DND-41 (cell line): ENCODE data around the gene CELF5.

Experiments
- EZH2 ChIP-seq: IDR thresholded peaks from 3 replicates; pipeline ENCODE4 v1.6.1; 2012; ENCODE audit warnings: borderline replicate concordance, low read depth, mild to moderate bottlenecking, moderate library complexity, low read length, inconsistent platforms; ENCODE audit not compliant: severe bottlenecking
- TF ChIP-seq, protein P1 (sequence below): IDR thresholded peaks from 2 replicates; pipeline ENCODE4 v1.5.1; 2012; ENCODE audit warnings: borderline replicate concordance, low read length, moderate library complexity, mild to moderate bottlenecking; ENCODE audit not compliant: poor library complexity, severe bottlenecking; ENCODE audit errors: extremely low read depth

GRCh38 chr19:3229888-3230496 lies 5.5 kb downstream of the CELF5 start:
- TF ChIP-seq, protein P1, sequence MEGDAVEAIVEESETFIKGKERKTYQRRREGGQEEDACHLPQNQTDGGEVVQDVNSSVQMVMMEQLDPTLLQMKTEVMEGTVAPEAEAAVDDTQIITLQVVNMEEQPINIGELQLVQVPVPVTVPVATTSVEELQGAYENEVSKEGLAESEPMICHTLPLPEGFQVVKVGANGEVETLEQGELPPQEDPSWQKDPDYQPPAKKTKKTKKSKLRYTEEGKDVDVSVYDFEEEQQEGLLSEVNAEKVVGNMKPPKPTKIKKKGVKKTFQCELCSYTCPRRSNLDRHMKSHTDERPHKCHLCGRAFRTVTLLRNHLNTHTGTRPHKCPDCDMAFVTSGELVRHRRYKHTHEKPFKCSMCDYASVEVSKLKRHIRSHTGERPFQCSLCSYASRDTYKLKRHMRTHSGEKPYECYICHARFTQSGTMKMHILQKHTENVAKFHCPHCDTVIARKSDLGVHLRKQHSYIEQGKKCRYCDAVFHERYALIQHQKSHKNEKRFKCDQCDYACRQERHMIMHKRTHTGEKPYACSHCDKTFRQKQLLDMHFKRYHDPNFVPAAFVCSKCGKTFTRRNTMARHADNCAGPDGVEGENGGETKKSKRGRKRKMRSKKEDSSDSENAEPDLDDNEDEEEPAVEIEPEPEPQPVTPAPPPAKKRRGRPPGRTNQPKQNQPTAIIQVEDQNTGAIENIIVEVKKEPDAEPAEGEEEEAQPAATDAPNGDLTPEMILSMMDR: no peak
- TF ChIP-seq EZH2: no peak
